ENCODE results near the gene PCDHB5.
"Not testable (repeated sequence)": the region's sequence is repeated elsewhere in the genome, so short reads cannot be mapped to it uniquely, and the experiment has no call there.

PCDHB5 gene

DNA sequence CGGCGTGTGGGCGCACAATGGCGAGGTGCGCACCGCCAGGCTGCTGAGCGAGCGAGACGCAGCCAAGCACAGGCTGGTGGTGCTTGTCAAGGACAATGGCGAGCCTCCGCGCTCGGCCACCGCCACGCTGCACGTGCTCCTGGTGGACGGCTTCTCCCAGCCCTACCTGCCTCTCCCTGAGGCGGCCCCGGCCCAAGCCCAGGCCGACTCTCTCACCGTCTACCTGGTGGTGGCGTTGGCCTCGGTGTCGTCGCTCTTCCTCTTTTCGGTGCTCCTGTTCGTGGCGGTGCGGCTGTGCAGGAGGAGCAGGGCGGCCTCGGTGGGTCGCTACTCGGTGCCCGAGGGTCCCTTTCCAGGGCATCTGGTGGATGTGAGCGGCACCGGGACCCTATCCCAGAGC lies 17.1 kb downstream of the PCDHB5 start:
- DNase-seq (ENCODE audit: low read depth): not testable (repeated sequence)

DNA sequence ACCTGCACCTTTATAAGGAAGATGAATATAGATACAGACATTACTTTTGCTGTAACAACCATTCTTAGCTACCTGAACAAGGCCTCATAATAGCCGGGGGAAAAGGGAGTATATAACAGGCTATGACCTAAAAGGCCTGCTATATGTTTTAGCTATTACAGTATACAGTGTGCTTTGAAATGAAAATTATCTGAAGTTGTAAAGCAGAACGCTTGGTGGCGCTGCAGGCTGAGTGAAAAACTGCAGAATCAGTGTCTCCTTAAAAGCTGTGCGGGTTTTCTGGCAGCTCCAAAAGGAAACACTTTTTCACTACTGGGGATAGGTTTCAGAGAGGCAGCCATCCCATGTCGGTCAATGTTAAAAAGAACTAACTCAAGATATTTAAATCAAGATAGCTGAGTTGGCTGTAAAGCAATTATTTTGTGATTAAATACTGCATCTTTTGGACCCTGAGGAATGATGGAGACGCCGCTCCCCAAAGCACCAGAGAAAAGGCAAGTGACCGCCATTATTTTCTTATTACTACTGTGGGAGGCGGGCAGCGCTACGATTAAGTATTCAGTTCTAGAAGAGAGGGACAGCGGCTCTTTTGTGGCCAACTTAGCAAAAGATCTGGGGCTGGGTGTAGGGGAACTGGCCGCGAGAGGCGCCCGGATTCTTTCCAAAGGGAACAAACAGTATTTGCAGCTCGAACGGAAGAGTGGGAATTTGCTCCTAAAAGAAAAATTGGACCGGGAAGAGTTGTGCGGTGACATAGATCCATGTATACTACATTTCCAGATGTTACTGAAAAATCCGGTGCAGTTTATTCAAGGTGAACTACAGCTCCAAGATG lies 20.8 kb downstream of the PCDHB5 start:
- DNase-seq (ENCODE audit: low read depth): no peak

DNA sequence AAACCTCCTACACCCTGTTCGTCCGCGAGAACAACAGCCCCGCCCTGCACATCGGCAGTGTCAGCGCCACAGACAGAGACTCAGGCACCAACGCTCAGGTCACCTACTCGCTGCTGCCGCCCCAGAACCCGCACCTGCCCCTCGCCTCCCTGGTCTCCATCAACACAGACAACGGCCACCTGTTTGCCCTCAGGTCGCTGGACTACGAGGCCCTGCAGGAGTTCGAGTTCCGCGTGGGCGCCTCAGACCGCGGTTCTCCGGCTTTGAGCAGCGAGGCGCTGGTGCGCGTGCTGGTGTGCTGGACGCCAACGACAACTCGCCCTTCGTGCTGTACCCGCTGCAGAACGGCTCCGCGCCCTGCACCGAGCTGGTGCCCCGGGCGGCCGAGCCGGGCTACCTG lies 22.4 kb downstream of the PCDHB5 start:
- not testable (repeated sequence) for DNase-seq (ENCODE audit: low read depth)

DNA sequence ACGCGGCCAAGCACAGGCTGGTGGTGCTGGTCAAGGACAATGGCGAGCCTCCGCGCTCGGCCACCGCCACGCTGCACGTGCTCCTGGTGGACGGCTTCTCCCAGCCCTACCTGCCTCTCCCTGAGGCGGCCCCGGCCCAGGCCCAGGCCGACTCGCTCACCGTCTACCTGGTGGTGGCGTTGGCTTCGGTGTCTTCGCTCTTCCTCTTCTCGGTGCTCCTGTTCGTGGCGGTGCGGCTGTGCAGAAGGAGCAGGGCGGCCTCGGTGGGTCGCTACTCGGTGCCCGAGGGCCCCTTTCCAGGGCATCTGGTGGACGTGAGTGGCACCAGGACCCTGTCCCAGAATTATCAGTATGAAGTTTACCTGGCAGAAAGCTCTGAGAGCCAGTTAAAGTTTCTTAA lies 22.9 kb downstream of the PCDHB5 start:
- DNase-seq (ENCODE audit: low read depth): not testable (repeated sequence)

DNA sequence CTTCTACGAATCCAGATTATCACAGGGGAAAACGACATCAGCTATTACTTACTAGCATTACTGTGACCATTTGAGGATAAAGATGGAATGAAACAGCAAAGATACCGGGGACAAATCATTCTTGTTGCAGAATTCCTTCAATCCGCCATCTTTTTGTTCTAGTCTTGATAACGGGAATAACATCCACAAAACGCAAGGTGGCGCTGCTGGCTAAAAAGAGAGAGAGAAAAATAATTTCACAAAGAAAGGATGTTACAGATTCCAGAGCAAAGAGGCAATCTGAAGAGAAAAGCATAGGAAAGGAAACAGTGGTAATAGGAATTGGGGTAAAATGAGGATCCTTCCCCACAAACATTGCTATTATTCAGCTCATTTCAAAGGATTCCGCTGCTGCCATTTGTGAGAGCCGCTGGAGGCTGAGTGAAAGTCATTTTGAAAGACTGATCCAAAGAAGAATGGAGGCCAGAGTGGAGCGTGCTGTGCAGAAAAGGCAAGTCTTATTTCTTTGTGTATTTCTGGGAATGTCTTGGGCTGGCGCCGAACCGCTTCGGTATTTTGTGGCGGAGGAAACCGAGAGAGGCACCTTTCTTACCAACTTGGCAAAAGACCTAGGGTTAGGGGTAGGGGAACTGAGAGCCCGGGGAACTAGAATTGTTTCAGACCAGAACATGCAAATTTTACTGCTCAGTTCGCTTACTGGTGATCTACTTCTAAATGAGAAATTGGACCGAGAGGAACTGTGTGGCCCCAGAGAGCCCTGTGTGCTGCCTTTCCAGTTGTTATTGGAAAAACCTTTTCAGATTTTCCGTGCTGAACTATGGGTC lies 37.6 kb downstream of the PCDHB5 start, which contains the start of gene PCDHB7:
Gene PCDHB7 (plus strand): TSS at position 264 of the 824 bp plus-strand sequence. CDS start 192 bp downstream, at position 456.
- no peak for DNase-seq (ENCODE audit: low read depth)

DNA sequence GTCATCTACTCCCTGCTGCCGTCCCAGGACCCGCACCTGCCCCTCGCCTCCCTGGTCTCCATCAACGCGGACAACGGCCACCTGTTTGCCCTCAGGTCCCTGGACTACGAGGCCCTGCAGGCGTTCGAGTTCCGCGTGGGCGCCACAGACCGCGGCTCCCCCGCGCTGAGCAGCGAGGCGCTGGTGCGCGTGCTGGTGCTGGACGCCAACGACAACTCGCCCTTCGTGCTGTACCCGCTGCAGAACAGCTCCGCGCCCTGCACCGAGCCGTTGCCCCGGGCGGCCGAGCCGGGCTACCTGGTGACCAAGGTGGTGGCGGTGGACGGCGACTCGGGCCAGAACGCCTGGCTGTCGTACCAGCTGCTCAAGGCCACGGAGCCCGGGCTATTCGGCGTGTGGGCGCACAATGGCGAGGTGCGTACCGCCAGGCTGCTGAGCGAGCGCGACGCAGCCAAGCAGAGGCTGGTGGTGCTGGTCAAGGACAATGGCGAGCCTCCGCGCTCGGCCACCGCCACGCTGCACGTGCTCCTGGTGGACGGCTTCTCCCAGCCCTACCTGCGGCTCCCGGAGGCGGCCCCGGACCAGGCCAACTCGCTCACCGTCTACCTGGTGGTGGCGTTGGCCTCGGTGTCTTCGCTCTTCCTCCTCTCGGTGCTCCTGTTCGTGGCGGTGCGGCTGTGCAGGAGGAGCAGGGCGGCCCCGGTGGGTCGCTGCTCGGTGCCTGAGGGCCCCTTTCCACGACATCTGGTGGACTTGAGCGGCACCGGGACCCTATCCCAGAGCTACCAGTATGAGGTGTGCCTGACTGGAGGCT lies 39.5 kb downstream of the PCDHB5 start:
- DNase-seq (ENCODE audit: low read depth): not testable (repeated sequence)

DNA sequence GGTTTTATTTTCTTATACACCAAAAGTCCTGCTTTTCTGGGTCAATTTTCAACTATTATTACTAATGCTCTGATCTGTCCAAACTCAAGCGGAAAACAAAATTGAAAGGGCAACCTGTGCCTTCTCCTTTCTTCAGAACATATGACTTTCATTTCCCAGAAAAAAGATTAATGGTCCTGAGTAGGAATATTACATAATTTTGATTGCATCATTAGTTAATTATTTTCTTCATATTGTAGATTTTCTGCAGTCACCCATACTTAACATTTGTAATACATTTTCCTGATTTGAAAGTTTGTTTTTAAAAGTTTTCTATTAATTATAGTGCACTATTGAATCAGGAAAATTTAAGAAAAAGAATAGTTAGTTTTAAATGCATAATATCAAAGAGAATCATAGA lies 40.9 kb downstream of the PCDHB5 start:
- no peak for DNase-seq (ENCODE audit: low read depth)

DNA sequence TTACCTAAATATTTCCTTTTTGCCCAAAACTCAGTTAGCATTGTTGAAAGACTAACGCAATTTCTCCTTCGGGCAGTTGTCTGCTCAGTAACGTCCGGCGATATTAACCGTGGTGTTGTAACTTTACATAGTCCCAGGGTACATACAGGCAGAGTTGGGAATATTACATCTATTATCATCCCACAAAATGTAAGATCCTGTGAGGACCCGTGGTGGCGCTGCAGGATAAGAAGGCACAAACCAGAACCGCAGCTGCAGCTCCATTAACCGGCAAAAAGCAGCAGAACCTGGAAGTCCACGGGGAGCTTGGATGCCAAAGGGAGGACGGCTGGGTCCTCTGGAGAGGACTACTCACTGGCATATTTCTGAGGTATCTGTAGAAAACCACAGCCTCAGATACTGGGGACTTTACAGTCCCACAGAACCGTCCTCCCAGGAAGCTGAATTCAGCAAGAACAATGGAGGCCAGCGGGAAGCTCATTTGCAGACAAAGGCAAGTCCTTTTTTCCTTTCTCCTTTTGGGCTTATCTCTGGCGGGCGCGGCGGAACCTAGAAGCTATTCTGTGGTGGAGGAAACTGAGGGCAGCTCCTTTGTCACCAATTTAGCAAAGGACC lies 42.7 kb downstream of the PCDHB5 start, which contains the start of gene PCDHB8:
Gene PCDHB8 (plus strand): TSS at position 214 of the 615 bp plus-strand sequence. CDS start 245 bp downstream, at position 459.
- not testable (repeated sequence) for DNase-seq (ENCODE audit: low read depth)

DNA sequence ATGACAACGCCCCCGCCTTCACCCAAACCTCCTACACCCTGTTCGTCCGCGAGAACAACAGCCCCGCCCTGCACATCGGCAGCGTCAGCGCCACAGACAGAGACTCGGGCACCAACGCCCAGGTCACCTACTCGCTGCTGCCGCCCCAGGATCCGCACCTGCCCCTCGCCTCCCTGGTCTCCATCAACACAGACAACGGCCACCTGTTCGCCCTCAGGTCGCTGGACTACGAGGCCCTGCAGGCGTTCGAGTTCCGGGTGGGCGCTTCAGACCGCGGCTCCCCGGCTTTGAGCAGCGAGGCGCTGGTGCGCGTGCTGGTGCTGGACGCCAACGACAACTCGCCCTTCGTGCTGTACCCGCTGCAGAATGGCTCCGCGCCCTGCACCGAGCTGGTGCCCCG lies 44.4 kb downstream of the PCDHB5 start:
- DNase-seq (ENCODE audit: low read depth): not testable (repeated sequence)

DNA sequence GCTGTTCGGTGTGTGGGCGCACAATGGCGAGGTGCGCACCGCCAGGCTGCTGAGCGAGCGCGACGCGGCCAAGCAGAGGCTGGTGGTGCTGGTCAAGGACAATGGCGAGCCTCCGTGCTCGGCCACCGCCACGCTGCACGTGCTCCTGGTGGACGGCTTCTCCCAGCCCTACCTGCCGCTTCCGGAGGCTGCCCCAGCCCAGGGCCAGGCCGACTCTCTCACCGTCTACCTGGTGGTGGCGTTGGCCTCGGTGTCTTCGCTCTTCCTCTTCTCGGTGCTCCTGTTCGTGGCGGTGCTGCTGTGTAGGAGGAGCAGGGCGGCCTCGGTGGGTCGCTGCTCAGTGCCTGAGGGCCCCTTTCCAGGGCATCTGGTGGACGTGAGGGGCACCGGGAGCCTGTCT lies 44.9 kb downstream of the PCDHB5 start:
- not testable (repeated sequence) for DNase-seq (ENCODE audit: low read depth)

DNA sequence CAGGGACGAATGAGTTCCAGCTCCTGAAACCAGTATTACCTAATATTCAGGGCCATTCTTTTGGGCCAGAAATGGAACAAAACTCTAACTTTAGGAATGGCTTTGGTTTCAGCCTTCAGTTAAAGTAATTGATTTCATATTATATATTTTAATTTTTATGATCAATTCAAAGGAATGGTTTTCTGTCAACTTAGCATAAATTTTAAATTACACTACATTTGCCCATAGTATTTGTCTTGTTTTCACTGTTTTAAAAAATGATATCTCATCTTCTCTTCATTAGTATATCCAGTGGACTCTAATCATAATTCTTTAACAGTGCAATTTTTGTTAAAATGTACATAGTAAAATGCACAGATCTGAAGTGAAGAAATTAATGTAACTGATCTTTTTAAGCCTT lies 45.3 kb downstream of the PCDHB5 start:
- no peak for DNase-seq (ENCODE audit: low read depth)

DNA sequence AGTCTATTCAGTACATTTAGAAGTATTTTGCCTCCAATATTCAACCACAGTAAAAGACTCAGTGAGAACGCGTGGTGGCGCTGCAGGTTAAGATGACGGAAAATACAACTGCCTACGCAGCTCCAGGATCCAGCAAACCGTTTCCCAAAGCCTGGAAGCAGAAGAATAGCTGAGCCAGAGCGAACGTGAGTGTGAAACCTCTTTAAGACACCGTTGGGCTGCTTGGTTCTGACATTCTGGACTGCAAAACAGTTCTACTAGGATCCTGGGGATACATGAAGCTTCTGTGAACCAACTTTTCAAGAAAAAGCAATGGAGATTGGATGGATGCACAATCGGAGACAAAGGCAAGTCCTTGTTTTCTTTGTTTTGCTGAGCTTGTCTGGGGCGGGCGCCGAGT lies 47.2 kb downstream of the PCDHB5 start, which contains the start of gene PCDHB16:
Gene PCDHB16 (plus strand): TSS at position 140 of the 400 bp plus-strand sequence. CDS start 173 bp downstream, at position 313.
- no peak for DNase-seq (ENCODE audit: low read depth)

DNA sequence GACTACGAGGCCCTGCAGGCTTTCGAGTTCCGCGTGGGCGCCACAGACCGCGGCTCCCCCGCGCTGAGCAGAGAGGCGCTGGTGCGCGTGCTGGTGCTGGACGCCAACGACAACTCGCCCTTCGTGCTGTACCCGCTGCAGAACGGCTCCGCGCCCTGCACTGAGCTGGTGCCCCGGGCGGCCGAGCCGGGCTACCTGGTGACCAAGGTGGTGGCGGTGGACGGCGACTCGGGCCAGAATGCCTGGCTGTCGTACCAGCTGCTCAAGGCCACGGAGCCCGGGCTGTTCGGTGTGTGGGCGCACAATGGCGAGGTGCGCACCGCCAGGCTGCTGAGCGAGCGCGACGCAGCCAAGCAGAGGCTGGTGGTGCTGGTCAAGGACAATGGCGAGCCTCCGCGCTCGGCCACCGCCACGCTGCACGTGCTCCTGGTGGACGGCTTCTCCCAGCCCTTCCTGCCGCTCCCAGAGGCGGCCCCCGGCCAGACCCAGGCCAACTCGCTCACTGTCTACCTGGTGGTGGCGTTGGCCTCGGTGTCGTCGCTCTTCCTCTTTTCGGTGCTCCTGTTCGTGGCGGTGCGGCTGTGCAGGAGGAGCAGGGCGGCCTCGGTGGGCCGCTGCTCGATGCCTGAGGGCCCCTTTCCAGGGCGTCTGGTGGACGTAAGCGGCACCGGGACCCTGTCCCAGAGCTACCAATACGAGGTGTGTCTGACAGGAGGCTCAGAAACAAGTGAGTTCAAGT lies 49.3 kb downstream of the PCDHB5 start:
- not testable (repeated sequence) for DNase-seq (ENCODE audit: low read depth)

DNA sequence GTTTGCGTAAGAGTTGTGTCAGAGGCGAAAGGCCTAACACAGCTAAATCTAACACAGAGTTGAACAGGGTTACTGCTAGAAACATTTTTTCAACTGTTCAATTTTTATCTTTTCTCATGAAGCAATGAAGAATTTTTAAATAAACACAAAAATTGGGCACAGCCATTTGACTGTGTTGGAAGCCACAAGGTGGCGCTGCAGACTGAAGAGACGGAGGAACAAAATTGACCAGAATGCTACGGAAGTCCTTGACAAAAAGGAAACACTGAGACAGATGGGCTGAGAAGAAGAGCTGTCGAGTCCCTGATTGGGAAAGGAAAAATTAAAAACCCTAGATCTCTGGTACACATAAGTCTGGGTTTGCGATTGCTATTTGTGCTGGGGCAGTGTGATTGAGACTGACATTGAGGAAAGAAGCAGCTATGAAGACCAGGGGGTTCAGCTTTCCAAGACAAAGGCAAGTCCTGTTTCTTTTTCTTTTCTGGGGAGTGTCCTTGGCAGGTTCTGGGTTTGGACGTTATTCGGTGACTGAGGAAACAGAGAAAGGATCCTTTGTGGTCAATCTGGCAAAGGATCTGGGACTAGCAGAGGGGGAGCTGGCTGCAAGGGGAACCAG lies 52.0 kb downstream of the PCDHB5 start, which contains the start of gene PCDHB9:
Gene PCDHB9 (plus strand): TSS at position 265 of the 616 bp plus-strand sequence. CDS start 158 bp downstream, at position 423.
- no peak for DNase-seq (ENCODE audit: low read depth)

All from activated T-helper 1 cell treated with Interleukin-2 at 50 U/mL for 16 hours (primary cell).